A549 treated with dexamethasone at 1 μM for 4 hours (cell line): Measurements from ENCODE around the gene ZNF341. TPM values are rescaled to one million over a fixed set of nuclear protein-coding genes. Genes with fewer than 3 reads are reported as not detected.

Experiments
- total RNA-seq: library from RNA; stranded (reverse); fragments of 200-300 nt; extraction: Qiagen RNA extraction; gene quantifications from 5 replicates; pipeline ENCODE4 v1.2.3, GENCODE V29; 2022

The ZNF341 gene
- total RNA-seq = 2.6 to 4.8 TPM (median 4.2 TPM) in 5 replicates

DNA sequence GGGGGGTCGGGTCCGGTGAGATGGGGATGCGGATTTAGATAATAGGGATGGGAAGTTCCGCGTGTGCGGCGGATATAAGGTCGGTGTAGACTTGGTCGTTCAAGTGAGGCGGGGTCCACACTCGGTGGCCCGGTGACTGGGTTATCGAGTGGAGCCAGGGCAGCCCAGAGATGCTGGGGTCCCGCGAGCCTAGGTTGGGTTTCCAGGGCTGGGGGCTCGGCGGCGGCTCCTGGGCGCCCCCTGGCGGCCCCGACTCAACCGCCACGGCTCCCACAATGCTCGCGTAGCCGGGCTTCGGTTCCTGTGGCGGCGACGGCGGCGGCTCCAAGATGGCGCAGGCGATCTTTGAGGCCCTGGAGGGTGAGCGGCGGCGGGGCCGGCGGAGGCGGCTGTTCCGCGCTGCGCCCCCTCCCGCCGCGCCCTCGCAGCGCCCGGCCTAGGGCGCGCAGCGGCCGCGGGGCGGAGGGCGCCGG, at the start of gene ZNF341:
ZNF341 (plus strand) TSS at position 304 of the 473 bp plus-strand sequence; CDS start at position 330, 26 bp downstream.

GRCh38 chr20:33686100-33686983, 45.5 kb upstream of the ZNF341 start, which contains the start of gene E2F1:
E2F1 (minus strand) TSS chr20:33686385; CDS start chr20:33686264, 121 bp downstream.

DNA sequence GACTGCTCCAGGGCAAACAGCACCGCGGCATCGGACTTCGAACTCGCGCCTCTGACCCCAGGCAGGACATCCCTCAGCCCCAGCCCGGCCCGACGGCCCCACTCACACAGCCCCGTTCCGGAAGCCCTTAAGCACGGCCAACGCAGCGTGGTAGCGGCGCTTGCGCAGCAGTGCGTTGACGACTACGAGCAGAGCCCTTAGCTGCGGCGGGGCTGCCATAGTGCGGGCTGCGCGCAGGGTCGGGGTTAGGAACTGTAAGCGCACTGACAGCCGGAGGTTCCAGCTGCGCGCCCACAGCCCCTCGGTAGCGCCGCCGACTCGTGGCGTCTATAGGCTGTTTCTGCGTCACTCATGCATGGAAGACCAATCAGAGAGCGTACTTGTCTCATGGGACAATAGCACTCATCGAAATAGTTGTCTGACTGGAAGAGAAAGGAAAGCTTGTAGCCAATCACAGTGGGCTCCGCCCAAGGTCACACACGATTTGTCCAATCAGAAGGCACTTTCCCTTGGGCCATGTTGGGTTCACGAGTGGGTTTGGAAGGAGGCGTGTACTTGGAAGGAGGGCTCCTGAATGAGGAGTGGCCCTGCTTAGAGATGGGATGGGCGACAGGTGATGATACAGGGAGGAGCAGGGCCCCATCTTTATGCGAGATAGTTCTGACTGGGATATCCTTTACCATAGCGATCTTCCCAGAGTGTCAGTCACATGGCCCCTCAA, 11.6 kb upstream of the ZNF341 start, which contains the start of gene PXMP4:
PXMP4 (minus strand) TSS at position 322 of the 721 bp plus-strand sequence; CDS start at position 219, 103 bp downstream.

GRCh38 chr20:33810885-33811775, 79.3 kb downstream of the ZNF341 start, which contains the start of gene CHMP4B:
CHMP4B (plus strand) TSS chr20:33811348; CDS start chr20:33811469, 121 bp downstream.

Other genes with a start within 250 kb of the ZNF341 start
- 3.3 to 8.2 TPM (median 6.8 TPM) in 5 replicates for gene CBFA2T2, start 241.9 kb upstream of the ZNF341 start, total RNA-seq
- 0.08 to 0.15 TPM (median 0.09 TPM) in 5 replicates for gene C20orf144, start 69.7 kb upstream of the ZNF341 start, total RNA-seq
- gene ACTL10, start 65.1 kb upstream of the ZNF341 start, total RNA-seq = not detected in 5 replicates
- 5.9 to 12.2 TPM (median 11.6 TPM) in 5 replicates for gene NECAB3, start 57.6 kb upstream of the ZNF341 start, total RNA-seq
- 21.6 to 27.2 TPM (median 27.1 TPM) in 5 replicates for gene E2F1, start 45.6 kb upstream of the ZNF341 start, total RNA-seq
- gene PXMP4, start 11.7 kb upstream of the ZNF341 start, total RNA-seq = 4.2 to 7.6 TPM (median 6.9 TPM) in 5 replicates
- 139 to 163 TPM (median 156 TPM) in 5 replicates for gene CHMP4B, start 79.4 kb downstream of the ZNF341 start, total RNA-seq